Small intestine (tissue), 7 donors: ENCODE results near the gene HOXD4. TPM values are rescaled to one million over a fixed set of nuclear protein-coding genes. Genes with fewer than 3 reads are reported as not detected.

ENCODE experiments used
- DNase-seq, 2 donors: peaks; one replicate each; pipeline versions ENCODE4 v3.0.0 to v3.0.0-alpha.2; 2013
- FAIRE-seq: peaks from 2 replicates; lab custom pipeline; 2012; peaks lifted over from hg19 to GRCh38; lab: Jason Lieb, UNC
- H3K27ac ChIP-seq, 3 donors: one replicate each; pipeline ENCODE4 v1.5.1; 2013; ENCODE audit warnings: low read length in 2 of 3, mild to moderate bottlenecking in 2 of 3, control low read depth in 1 of 3, inconsistent platforms in 1 of 3, low read depth in 1 of 3, moderate library complexity in 1 of 3
- H3K27me3 ChIP-seq, 3 donors: one replicate each; pipeline ENCODE4 v1.6.1; 2013; ENCODE audit warnings: low read length in 3 of 3, inconsistent platforms in 1 of 3; ENCODE audit not compliant: control insufficient read depth in 3 of 3, insufficient read depth in 3 of 3
- H3K36me3 ChIP-seq, 3 donors: one replicate each; pipeline ENCODE4 v1.6.1; 2013; ENCODE audit warnings: low read length in 3 of 3, inconsistent platforms in 1 of 3, low read depth in 1 of 3, mild to moderate bottlenecking in 1 of 3, moderate library complexity in 1 of 3; ENCODE audit not compliant: control insufficient read depth in 3 of 3, insufficient read depth in 2 of 3
- H3K4me1 ChIP-seq, 3 donors: one replicate each; pipeline ENCODE4 v1.6.1; 2013; ENCODE audit warnings: low read length in 2 of 3, inconsistent platforms in 1 of 3, low read depth in 1 of 3, mild to moderate bottlenecking in 1 of 3, moderate library complexity in 1 of 3; ENCODE audit not compliant: control insufficient read depth in 3 of 3, insufficient read depth in 2 of 3
- H3K4me3 ChIP-seq, 3 donors: one replicate each; pipeline ENCODE4 v1.5.1; 2013; ENCODE audit warnings: low read length in 3 of 3, control low read depth in 1 of 3, inconsistent platforms in 1 of 3, low read depth in 1 of 3, mild to moderate bottlenecking in 1 of 3, moderate library complexity in 1 of 3
- H3K9me3 ChIP-seq, 2 donors: one replicate each; pipeline ENCODE4 v1.6.1; 2013; ENCODE audit warnings: low read depth in 1 of 2, low read length in 1 of 2; ENCODE audit not compliant: control insufficient read depth in 2 of 2, insufficient read depth in 1 of 2
- WGBS, 3 donors: extraction: QIAGEN DNeasy Blood & Tissue Kit; methylation state at CpG; one replicate each; pipeline ENCODE4 v1.1.7; 2013; 5-methylcytosine and 5-hydroxymethylcytosine counted together
- polyA plus RNA-seq, 4 donors: library from polyadenylated mRNA; stranded (reverse) in 3 of 4; unstranded in 1 of 4; fragments of 200-250 nt in 3 of 4; fragments of 120-200 nt in 1 of 4; gene quantifications; one replicate each; pipeline versions ENCODE4 v1.2.1 to v1.2.3, GENCODE V29; 2013
- donor health status: healthy with polysubstance abuse.
- donor health status: control.
- donor health status: control.
- donor health status: Bipolar disorder and iron deficiency.
- donor health status: healthy.

The HOXD4 gene
- polyA plus RNA-seq, 4 donors: 0.97 to 14.7 TPM; not detected in 2

- Histone ChIP-seq H3K4me1 (peaks cover 0 to 6% (median 0%) of the 10 kb centered on the region in 3 donors), H3K27ac (no peak overlapping the region), H3K27me3 (peaks cover 0 to 95% (median 53%) of the 10 kb centered on the region in 3 donors), H3K9me3 (peaks cover 0 to 2% of the 10 kb centered on the region in 2 donors), H3K4me3 (no peak overlapping the region), H3K36me3 (no peaks in the 10 kb centered on the region)
- DNase-seq (no peak), FAIRE-seq (no peak)
- WGBS, 3 donors: 19 to 35% (median 19%) methylated on average over 2 of the region's 2 CpGs
Observed at GRCh38 chr2:176166272-176166671, 14.9 kb downstream of the HOXD4 start.

GRCh38 chr2:176167398-176167797 is 16.0 kb downstream of the HOXD4 start:
- H3K4me1 ChIP-seq: peaks cover 0 to 6% (median 0%) of the 10 kb centered on the region in 3 donors
- DNase-seq: no peak
- no peak overlapping the region for H3K27ac ChIP-seq
- peaks cover 0 to 6% of the 10 kb centered on the region in 2 donors for H3K9me3 ChIP-seq
- 23 to 45% (median 33%) methylated on average over 1 of the region's 1 CpG for WGBS, 3 donors
- peaks cover 0 to 2% (median 0%) of the 10 kb centered on the region in 3 donors for H3K36me3 ChIP-seq
- FAIRE-seq: no peak
- peaks cover 0 to 95% (median 54%) of the 10 kb centered on the region in 3 donors for H3K27me3 ChIP-seq
- no peak overlapping the region for H3K4me3 ChIP-seq

- FAIRE-seq (no peak), DNase-seq (no peak)
- Histone ChIP-seq H3K9me3 (peaks cover 0 to 4% of the 10 kb centered on the region in 2 donors), H3K4me1 (peaks cover 0 to 6% (median 0%) of the 10 kb centered on the region in 3 donors), H3K36me3 (peaks cover 0 to 2% (median 0%) of the 10 kb centered on the region in 3 donors), H3K4me3 (no peak overlapping the region), H3K27ac (no peak overlapping the region), H3K27me3 (peaks cover 0 to 92% (median 50%) of the 10 kb centered on the region in 3 donors)
- WGBS, 3 donors: 69 to 77% (median 73%) methylated on average over 5 of the region's 5 CpGs
Observed at GRCh38 chr2:176169181-176169580, 17.8 kb downstream of the HOXD4 start.

GRCh38 chr2:176169711-176170110 is 18.4 kb downstream of the HOXD4 start:
- Histone ChIP-seq H3K27me3 (peaks cover 0 to 92% (median 48%) of the 10 kb centered on the region in 3 donors), H3K36me3 (peaks cover 0 to 2% (median 0%) of the 10 kb centered on the region in 3 donors), H3K27ac (no peak overlapping the region), H3K9me3 (peaks cover 0 to 4% of the 10 kb centered on the region in 2 donors), H3K4me1 (peaks cover 0 to 3% (median 0%) of the 10 kb centered on the region in 3 donors), H3K4me3 (no peak overlapping the region)
- no peak for FAIRE-seq
- 13 to 50% (median 17%) methylated on average over 2 of the region's 2 CpGs for WGBS, 3 donors
- DNase-seq: no peak

GRCh38 chr2:176170602-176171305 is 19.4 kb downstream of the HOXD4 start:
- peaks cover under 1 to 92% (median 46%) of the 10 kb centered on the region in 3 donors for H3K27me3 ChIP-seq
- FAIRE-seq (no peak), DNase-seq (no peak)
- H3K4me3 ChIP-seq: no peak overlapping the region
- H3K9me3 ChIP-seq: peaks cover 0 to 4% of the 10 kb centered on the region in 2 donors
- H3K36me3 ChIP-seq: peaks cover 0 to 2% (median 0%) of the 10 kb centered on the region in 3 donors
- H3K27ac ChIP-seq: no peak overlapping the region
- WGBS, 3 donors: 38 to 88% (median 80%) methylated on average over 1 of the region's 1 CpG
- no peaks in the 10 kb centered on the region for H3K4me1 ChIP-seq

- H3K27me3 ChIP-seq: peaks cover 5 to 92% (median 52%) of the 10 kb centered on the region in 3 donors
- H3K27ac ChIP-seq: no peak overlapping the region
- DNase-seq (no peak), FAIRE-seq (no peak)
- peaks cover 0 to 2% (median 0%) of the 10 kb centered on the region in 3 donors for H3K36me3 ChIP-seq
- no peaks in the 10 kb centered on the region for H3K4me1 ChIP-seq
- H3K9me3 ChIP-seq: peaks cover 0 to 4% of the 10 kb centered on the region in 2 donors
- no peak overlapping the region for H3K4me3 ChIP-seq
- WGBS, 3 donors: 16 to 27% (median 19%) methylated on average over 47 to 51 of the region's 51 CpGs
Observed at GRCh38 chr2:176171351-176172006, 20.1 kb downstream of the HOXD4 start.

- Histone ChIP-seq H3K36me3 (peaks cover 0 to 2% (median 0%) of the 10 kb centered on the region in 3 donors), H3K4me3 (no peak overlapping the region), H3K27ac (no peak overlapping the region), H3K4me1 (no peaks in the 10 kb centered on the region), H3K9me3 (peaks cover 0 to 4% of the 10 kb centered on the region in 2 donors), H3K27me3 (peaks cover 5 to 93% (median 57%) of the 10 kb centered on the region in 3 donors)
- no peak for FAIRE-seq
- DNase-seq: no peak
- WGBS, 3 donors: 21 to 26% (median 25%) methylated on average over 60 of the region's 60 CpGs
Observed at GRCh38 chr2:176172007-176172894, 20.9 kb downstream of the HOXD4 start.
